Neuron (in vitro differentiated cells): ENCODE results near the gene STOX2.
A peak's percentile ranks its signal among the peaks of the same experiment; 100 is the strongest.

Source experiments
- H2AFZ ChIP-seq: one replicate; pipeline ENCODE4 v1.6.1; 2013; ENCODE audit warnings: low read depth, mild to moderate bottlenecking, inconsistent platforms, low read length, moderate library complexity
- H3K27me3 ChIP-seq: one replicate; pipeline ENCODE4 v1.6.1; 2013; ENCODE audit warnings: low read length; ENCODE audit not compliant: insufficient read depth
- H3K36me3 ChIP-seq: one replicate; pipeline ENCODE4 v1.6.1; 2013; ENCODE audit warnings: low read length; ENCODE audit not compliant: insufficient read depth
- H3K4me1 ChIP-seq: one replicate; pipeline ENCODE4 v1.6.1; 2013; ENCODE audit warnings: low read length; ENCODE audit not compliant: insufficient read depth
- H3K4me3 ChIP-seq: 2 replicates; pipeline ENCODE4 v1.5.1; 2013; ENCODE audit warnings: mild to moderate bottlenecking, low read length, moderate library complexity
- H3K9me3 ChIP-seq: one replicate; pipeline ENCODE4 v1.6.1; 2013; ENCODE audit warnings: low read length

Gene STOX2, protein sequence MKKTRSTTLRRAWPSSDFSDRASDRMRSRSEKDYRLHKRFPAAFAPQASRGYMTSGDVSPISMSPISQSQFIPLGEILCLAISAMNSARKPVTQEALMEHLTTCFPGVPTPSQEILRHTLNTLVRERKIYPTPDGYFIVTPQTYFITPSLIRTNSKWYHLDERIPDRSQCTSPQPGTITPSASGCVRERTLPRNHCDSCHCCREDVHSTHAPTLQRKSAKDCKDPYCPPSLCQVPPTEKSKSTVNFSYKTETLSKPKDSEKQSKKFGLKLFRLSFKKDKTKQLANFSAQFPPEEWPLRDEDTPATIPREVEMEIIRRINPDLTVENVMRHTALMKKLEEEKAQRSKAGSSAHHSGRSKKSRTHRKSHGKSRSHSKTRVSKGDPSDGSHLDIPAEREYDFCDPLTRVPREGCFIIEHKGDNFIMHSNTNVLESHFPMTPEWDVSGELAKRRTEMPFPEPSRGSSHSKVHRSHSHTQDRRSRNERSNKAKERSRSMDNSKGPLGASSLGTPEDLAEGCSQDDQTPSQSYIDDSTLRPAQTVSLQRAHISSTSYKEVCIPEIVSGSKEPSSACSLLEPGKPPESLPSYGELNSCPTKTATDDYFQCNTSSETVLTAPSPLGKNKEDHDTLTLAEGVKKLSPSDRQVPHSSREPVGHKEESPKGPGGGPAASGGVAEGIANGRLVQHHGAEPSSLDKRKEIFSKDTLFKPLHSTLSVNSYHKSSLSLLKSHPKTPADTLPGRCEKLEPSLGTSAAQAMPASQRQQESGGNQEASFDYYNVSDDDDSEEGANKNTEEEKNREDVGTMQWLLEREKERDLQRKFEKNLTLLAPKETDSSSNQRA (N-terminal part only)

DNA sequence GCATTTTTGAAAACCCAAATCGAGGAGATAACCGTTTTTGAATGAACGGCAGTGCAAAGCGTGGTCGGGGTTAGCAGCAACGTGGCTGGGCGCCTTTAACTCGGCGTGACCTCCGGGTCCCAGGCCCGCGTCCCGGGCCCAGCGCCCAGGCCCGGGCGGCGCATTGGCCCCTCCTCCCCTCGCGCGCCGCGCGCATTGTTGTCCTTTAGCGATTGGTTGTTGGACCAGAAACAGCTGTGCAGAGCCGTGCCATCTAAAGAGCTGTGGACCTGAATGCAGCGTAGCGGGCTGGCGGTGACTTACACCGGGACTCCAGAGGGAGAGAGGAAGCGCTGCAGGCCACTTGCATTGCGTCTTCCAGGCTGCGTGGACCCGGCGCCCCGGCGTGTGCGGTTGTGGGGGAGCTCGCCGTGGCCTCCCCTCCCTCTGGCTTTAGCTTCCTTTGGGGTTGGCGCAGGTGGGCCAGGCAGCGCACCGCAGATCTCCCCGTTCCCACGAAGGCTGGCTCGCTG, at the start of gene STOX2:
Gene STOX2 (plus strand): TSS at position 227 of the 512 bp plus-strand sequence. CDS start 1,484 bp downstream, outside the sequence.
- peaks cover 26% of the 10 kb centered on the region for H3K4me1 ChIP-seq
- no peaks in the 10 kb centered on the region for H3K27me3 ChIP-seq
- H3K36me3 ChIP-seq, result no peaks in the 10 kb centered on the region
- peaks cover 2% of the 10 kb centered on the region for H3K9me3 ChIP-seq
- H3K4me3 ChIP-seq, result peak within 1 kb of the TSS; percentile 87
- peak within 1 kb of the TSS; percentile 84 for H2AFZ ChIP-seq

DNA sequence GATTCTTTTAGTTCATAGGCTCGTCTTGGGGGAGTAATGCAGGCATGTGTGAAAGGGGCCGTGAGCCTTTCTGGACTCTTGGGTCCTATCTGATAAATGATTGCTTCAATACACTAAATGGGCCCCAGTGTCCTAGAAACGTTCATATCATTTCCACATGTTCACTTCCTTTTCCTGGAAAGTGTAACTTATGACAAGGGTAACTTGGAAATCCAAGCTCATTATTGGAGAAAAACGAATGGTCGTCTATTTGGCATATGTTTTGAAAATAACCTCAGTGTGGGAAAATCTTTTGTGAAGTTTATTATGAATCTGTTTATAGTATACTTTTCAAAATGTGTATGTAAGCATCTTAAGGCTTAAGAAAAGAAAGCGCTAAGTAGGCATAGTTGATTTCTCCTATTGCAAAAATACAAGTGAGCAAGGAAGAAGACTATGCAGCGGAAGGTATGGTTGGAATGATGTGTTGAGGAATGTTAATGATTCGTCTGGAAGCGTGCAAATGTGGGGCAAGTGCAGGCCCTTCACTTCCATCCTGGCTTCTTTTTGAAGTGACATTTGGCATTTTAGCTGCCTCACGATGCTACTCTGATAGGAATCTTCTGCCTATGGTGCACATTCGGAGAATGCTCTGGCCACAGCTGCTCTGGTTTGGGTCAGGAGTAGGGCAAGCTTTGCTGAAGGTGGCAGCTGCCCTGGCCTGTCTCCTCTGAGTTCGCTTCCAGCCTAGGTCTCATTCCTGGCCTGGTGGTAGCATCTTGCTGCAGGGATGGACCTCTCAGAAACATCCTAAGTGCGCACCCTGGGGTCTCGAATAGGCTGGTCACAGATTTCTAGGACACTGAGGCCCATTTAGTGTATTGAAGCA, 49.5 kb upstream of the STOX2 start:
- Histone ChIP-seq H2AFZ (no peak overlapping the region), H3K4me3 (no peak overlapping the region), H3K27me3 (peaks cover 19% of the 10 kb centered on the region)

DNA sequence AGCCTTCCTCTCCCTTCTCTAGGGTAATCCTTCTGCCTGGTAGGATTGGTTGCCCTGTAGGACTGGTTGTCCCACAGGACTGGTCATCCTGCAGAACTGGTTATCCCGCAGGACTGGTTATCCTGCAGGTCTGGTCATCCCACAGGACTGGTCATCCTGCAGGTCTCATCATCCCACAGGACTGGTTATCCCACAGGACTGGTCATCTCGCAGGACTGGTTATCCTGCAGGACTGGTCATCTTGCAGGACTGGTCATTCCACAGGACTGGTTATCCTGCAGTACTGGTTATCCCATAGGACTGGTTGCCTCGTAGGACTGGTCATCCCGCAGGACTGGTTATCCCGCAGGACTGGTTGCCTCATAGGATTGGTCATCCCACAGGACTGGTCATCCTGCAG, 48.1 kb upstream of the STOX2 start:
- peaks cover 8% of the 10 kb centered on the region for H3K9me3 ChIP-seq
- H3K4me3 ChIP-seq, result no peak overlapping the region
- peaks cover 19% of the 10 kb centered on the region for H3K27me3 ChIP-seq
- peaks cover 6% of the 10 kb centered on the region for H3K4me1 ChIP-seq
- no peak overlapping the region for H2AFZ ChIP-seq
- H3K36me3 ChIP-seq, result no peaks in the 10 kb centered on the region

More for the DNA sequence above, 49.5 kb upstream of the STOX2 start:
- Histone ChIP-seq H3K36me3 (no peaks in the 10 kb centered on the region), H3K9me3 (peaks cover 8% of the 10 kb centered on the region), H3K4me1 (peaks cover 6% of the 10 kb centered on the region)

DNA sequence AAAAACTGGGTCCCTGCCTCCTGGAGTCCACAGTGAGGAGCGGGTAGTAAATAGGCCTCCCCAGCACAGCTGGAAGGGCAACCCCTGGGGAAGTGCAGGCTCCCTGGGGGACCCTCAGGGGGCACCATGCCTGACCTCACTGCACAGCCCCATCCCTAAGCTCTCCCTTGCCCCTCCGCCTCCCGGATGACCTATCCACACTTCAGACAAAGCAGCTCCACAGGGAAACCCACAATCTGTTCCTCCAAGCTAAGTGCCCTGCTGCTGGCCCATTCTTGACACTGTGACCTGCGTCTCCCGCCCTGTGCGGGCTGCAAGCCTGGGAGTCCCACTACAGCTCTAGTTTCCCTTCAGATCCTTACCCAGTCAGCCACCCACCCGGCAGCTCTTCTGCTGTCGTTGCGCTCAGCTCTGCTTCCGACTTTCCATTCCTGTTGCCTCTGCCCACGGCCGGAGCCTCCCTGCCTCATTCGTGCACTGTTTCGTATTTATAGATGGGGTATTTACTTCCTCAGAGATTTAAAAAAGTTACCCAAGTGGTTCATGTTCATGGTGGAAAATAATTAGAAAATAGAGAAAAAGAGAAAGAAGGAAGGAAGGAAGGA, 47.0 kb upstream of the STOX2 start:
- H3K36me3 ChIP-seq, result no peaks in the 10 kb centered on the region
- no peak overlapping the region for H3K4me3 ChIP-seq
- H3K4me1 ChIP-seq, result peaks cover 6% of the 10 kb centered on the region
- no peak overlapping the region for H2AFZ ChIP-seq
- peaks cover 17% of the 10 kb centered on the region for H3K27me3 ChIP-seq
- peaks cover 8% of the 10 kb centered on the region for H3K9me3 ChIP-seq

DNA sequence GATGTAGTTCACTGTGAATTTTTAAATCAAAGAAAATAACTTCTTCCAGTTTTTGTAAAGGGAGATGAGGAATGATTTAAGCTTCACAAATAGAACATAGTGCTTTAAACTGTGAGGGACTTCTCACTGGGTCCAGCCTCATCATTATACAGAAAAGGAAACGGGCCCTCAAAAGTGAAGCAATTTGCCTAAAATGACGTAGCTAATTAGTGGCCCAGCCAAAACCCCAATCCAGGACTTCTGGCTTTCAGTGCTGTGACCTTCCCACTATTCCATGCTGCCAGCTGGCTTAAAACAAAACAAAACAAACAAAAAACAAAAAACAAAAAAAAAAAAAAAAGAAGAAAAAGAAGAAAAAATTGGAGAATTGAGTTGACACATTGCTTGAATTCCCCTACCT, 45.0 kb upstream of the STOX2 start:
- Histone ChIP-seq H3K4me1 (peaks cover 6% of the 10 kb centered on the region), H3K36me3 (no peaks in the 10 kb centered on the region), H2AFZ (no peak overlapping the region), H3K27me3 (peaks cover 17% of the 10 kb centered on the region), H3K9me3 (peaks cover 8% of the 10 kb centered on the region), H3K4me3 (no peak overlapping the region)

DNA sequence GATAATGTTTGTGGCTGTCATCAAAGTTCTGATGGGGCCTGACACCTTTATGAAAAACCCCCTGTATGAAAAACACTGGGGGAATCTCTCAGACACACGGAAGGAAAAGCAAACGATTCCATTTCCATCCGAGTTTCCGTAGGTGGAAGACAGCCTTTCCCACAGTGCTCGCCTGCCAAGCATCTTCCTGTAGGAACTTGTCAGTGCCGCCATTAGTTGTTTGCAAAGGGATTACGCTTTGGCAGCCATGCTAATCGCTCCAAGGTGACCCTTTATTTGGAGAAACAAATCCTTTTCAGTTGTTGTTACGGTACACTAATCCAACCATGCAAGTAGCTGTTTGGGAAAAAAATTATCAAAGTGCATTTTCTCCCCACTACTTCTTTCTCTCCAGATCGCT, 44.4 kb upstream of the STOX2 start:
- Histone ChIP-seq H3K4me3 (no peak overlapping the region), H3K9me3 (peaks cover 8% of the 10 kb centered on the region), H3K4me1 (peaks cover 6% of the 10 kb centered on the region), H3K36me3 (no peaks in the 10 kb centered on the region), H3K27me3 (peaks cover 17% of the 10 kb centered on the region), H2AFZ (no peak overlapping the region)

DNA sequence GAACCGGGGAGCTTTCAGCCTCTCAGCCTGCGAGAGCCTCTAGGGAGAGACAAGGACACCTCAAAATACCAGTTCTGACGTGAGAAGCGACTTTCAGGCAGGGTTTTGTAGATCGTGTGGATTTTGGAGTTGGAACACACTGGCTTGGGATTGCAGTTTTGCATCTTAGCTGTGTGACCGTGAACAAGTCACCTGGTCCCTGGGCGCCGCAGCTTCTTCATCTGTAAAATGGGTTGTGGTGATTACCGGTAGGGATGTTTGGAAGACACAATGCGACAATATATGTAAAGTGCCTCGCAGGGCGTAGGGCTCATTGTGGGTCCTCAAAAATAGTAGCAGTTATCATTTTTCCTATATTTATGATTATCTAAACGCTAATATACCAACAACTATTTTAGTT, 43.7 kb upstream of the STOX2 start:
- Histone ChIP-seq H3K9me3 (peaks cover 7% of the 10 kb centered on the region), H3K36me3 (no peaks in the 10 kb centered on the region), H2AFZ (no peak overlapping the region), H3K4me3 (no peak overlapping the region), H3K4me1 (peaks cover 6% of the 10 kb centered on the region), H3K27me3 (peaks cover 17% of the 10 kb centered on the region)

DNA sequence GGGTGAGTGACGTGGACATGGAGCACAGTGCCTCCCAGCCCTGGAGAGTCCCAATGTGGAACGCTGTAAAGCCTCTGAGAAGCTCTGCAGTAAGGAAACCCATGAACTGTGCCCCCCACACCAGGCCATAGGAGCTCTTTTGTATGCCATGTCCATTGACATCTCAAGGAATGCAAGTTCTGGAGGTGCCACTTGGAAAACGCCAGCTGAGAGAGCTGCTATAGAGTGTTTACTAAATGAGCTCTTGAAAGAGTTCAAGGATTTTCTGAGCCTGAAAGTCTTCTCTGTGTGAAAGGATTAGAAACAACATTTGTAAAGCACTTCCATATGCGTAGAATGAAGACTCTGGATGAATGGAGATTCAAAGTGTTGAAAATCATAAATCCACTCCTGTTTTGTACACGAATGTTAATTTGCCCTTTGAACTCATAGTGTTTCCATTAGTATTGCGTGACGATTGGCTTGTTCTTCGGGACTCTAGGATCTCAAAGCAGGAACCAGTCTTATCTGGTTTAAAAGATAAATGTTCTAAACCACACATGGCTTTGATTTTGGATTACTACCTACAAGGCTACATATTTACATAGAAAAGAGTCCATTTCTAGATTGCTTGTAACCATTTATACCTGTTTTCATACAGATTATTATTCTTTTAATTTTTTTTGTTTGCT, 41.8 kb upstream of the STOX2 start:
- no peak overlapping the region for H3K4me3 ChIP-seq
- peaks cover 2% of the 10 kb centered on the region for H3K4me1 ChIP-seq
- no peak overlapping the region for H2AFZ ChIP-seq
- peaks cover 8% of the 10 kb centered on the region for H3K27me3 ChIP-seq
- no peaks in the 10 kb centered on the region for H3K36me3 ChIP-seq
- H3K9me3 ChIP-seq, result no peaks in the 10 kb centered on the region

DNA sequence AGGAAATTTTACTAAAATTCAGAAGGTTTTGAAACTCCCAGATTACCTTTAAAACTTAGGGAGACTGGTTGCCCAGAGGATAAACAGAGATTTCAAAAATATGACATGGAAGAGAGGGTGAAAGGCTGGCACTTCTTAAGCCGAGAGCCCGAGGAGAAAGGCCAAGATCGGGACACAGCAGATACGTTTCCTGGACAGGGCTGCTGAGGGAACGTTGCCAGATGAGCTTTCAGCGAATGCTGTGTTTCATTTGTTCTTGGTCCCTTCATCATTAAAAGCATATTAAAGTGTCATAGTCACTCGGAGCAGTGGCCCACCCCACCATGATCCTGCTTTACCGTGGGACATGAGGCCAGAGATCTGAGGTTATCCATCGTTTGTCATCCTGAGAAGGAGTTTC, 37.9 kb upstream of the STOX2 start:
- Histone ChIP-seq H3K4me3 (no peak overlapping the region), H3K36me3 (no peaks in the 10 kb centered on the region), H2AFZ (no peak overlapping the region), H3K27me3 (peaks cover 2% of the 10 kb centered on the region), H3K9me3 (no peaks in the 10 kb centered on the region), H3K4me1 (no peaks in the 10 kb centered on the region)

DNA sequence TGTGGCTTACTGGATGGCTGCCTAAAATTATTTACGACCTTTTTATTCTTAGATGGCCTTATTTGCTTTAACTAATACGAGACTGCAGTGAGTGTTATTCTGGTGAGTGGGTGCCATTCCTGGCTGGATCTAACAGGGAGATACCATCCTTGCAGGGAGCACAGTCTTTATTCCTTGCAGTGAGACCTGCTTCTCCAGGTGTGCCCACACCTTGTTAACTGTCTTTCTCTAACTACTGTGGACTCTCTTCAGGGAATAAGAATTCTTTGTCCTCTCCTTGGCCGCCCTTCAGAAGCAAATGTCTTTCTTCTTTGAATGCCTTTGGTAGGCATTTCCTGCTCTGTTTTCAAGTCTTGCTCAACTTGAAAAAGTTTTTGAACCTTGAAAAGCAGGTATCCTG, 34.1 kb upstream of the STOX2 start:
- no peak overlapping the region for H3K4me3 ChIP-seq
- no peaks in the 10 kb centered on the region for H3K36me3 ChIP-seq
- no peaks in the 10 kb centered on the region for H3K4me1 ChIP-seq
- H3K27me3 ChIP-seq, result peaks cover 4% of the 10 kb centered on the region
- H3K9me3 ChIP-seq, result no peaks in the 10 kb centered on the region
- H2AFZ ChIP-seq, result no peak overlapping the region

DNA sequence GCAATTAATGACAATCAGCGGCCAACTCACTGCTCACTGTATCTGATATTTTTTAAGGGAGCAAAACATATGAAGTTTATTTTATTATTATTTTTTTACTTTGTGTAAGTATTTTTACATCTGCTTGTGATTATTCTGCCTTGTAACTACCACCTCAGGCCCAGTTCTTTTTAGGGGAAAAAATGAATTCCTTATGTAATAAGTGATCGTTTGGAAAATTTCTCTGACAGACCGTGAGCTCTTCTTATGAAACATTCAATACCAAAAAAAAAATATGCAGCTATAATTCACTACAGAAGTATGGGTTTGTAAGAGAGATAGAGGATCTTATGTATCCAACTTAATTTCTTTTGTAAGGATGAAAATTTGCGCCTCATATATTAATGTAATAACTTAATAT, 33.5 kb upstream of the STOX2 start:
- Histone ChIP-seq H3K27me3 (peaks cover 5% of the 10 kb centered on the region), H3K9me3 (no peaks in the 10 kb centered on the region), H2AFZ (no peak overlapping the region), H3K36me3 (no peaks in the 10 kb centered on the region), H3K4me3 (no peak overlapping the region), H3K4me1 (no peaks in the 10 kb centered on the region)

DNA sequence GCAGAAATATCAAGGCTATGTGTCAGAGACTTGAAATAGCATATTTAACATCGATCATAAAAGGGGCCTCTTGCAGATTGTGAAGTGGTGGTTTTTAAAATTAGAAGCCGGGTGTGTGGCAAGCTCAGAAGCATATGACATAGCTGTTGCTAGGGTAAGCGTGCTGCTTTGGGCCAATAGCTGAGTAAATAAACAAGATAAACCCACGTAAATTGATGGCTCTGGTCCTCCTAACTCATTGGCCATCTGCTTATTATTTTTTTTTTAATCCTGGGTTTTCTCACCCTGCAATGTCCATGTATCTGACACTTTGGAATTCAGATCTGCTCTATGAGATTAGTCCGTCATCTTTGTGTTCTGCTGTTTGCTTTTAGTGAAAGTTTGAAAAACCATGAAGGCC, 32.6 kb upstream of the STOX2 start:
- no peak overlapping the region for H3K4me3 ChIP-seq
- no peaks in the 10 kb centered on the region for H3K4me1 ChIP-seq
- no peaks in the 10 kb centered on the region for H3K9me3 ChIP-seq
- peaks cover 5% of the 10 kb centered on the region for H3K27me3 ChIP-seq
- H3K36me3 ChIP-seq, result no peaks in the 10 kb centered on the region
- no peak overlapping the region for H2AFZ ChIP-seq
